Vagina (tissue), 2 donors: ENCODE measurements around the gene KCNK18. TPM values are rescaled to one million over a fixed set of nuclear protein-coding genes. Genes with fewer than 3 reads are reported as not detected.

Experiments used
- DNase-seq, 2 donors: peaks; one replicate each; pipeline ENCODE4 v3.0.0-alpha.2; 2017; ENCODE audit errors: extremely low spot score in 2 of 2
- H3K27ac ChIP-seq: fragments of 200-600 bp; sonication (generic); one replicate; pipeline ENCODE4 v1.5.1; 2019
- H3K27me3 ChIP-seq: fragments of 200-600 bp; sonication (generic); one replicate; pipeline ENCODE4 v1.5.1; 2019
- H3K36me3 ChIP-seq, 2 donors: fragments of 200-600 bp; sonication (generic); one replicate each; pipeline ENCODE4 v1.5.1; 2017 to 2019
- H3K4me1 ChIP-seq: fragments of 200-600 bp; sonication (generic); one replicate; pipeline ENCODE4 v1.5.1; 2019
- H3K4me3 ChIP-seq, 2 donors: fragments of 200-600 bp; sonication (generic); 1 replicate in 1 of 2; 2 replicates in 1 of 2; pipeline ENCODE4 v1.5.1; 2016 to 2019
- H3K9me3 ChIP-seq: fragments of 200-600 bp; sonication (generic); one replicate; pipeline ENCODE4 v1.5.1; 2019
- POLR2A ChIP-seq, 2 donors: fragments of 450-650 bp; IDR thresholded peaks; one replicate each; pipeline ENCODE4 v1.6.1; 2017; ENCODE audit warnings: antibody characterized with exemption in 2 of 2, mild to moderate bottlenecking in 2 of 2, moderate library complexity in 2 of 2
- POLR2AphosphoS5 ChIP-seq, 2 donors: sonication (generic); formaldehyde crosslinking; IDR thresholded peaks; one replicate each; pipeline ENCODE4 v1.9.0; 2017; ENCODE audit warnings: antibody characterized with exemption in 2 of 2, mild to moderate bottlenecking in 2 of 2, low read depth in 1 of 2; ENCODE audit not compliant: insufficient read depth in 1 of 2
- intact Hi-C: fragments of 100-400 bp; cut with DNase I; formaldehyde crosslinking; loops from one replicate; pipeline ENCODE4 v1.15.1; 2023
- microRNA-seq: library from miRNA; unstranded; fragments of <30 nt; microRNA quantifications from one replicate; pipeline ENCODE4, GENCODE V29; 2017; ENCODE audit warnings: borderline number of aligned reads, borderline replicate concordance
- small RNA-seq: library from RNA; depleted of rRNA; stranded (forward); fragments of <200 nt; gene quantifications from one replicate; pipeline ENCODE3, GENCODE V24; 2016
- total RNA-seq: library from RNA; depleted of rRNA; stranded (reverse); fragments of >200 nt; gene quantifications from one replicate; pipeline ENCODE4 v1.2.3, GENCODE V29; 2016
- TF ChIP-seq, protein P1 (sequence below), 3 experiments: fragments of 450-650 bp in 2 of 3; fragments of 200-600 bp in 1 of 3; sonication (generic) in 1 of 3; IDR thresholded peaks; one replicate each; pipeline ENCODE4 v1.5.1; 2017 to 2019; ENCODE audit warnings: antibody characterized with exemption in 3 of 3, mild to moderate bottlenecking in 2 of 3, moderate library complexity in 2 of 3

KCNK18 gene
- total RNA-seq, 1 donor from 2014 or later, result not detected

DNA sequence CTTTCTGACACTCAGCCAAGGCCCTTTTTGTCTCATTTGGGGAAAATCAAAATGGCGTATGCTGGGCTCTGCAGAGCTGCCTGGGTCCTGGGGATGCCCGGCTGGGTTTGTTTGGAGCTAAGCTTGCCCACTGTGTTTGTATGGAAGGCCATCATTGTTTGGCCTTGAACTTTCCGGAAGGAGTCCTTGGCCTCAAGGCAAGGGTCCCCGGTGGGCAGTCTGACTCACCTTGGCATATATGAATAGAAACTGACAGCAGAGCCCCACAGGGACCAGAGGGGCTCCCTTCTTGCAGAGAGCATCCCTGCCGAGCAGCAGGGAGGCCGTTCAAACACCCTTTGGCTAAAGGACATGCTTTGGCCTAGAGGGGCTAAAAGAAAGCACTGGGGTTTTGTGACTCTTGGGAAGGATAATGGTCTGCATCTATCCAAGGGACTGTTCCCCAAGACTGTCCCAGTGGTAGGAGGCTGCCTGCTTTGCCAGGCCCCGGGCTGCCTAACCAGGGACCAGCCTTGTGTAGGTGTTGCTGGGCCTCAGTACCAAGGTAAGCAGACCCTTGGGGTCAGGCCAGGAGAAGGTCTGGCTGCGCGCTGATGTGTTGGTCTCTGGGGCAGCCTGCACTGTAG lies 58.7 kb downstream of the KCNK18 start:
- no peak for TF ChIP-seq POLR2AphosphoS5 (IDR thresholded peaks at IDR 0.05; ENCODE audit: insufficient read depth in 1 of 2, low read depth in 1 of 2)
- H3K4me1 ChIP-seq, result peaks cover 4% of the 10 kb centered on the region
- intact Hi-C loops, result no loop called here
- no peak overlapping the region for H3K4me3 ChIP-seq
- H3K36me3 ChIP-seq, result no peaks in the 10 kb centered on the region
- peak in 1 of 2 donors; percentile 56 for DNase-seq
- H3K27ac ChIP-seq, result no peak overlapping the region
- no peaks in the 10 kb centered on the region for H3K9me3 ChIP-seq
- no peaks in the 10 kb centered on the region for H3K27me3 ChIP-seq

DNA sequence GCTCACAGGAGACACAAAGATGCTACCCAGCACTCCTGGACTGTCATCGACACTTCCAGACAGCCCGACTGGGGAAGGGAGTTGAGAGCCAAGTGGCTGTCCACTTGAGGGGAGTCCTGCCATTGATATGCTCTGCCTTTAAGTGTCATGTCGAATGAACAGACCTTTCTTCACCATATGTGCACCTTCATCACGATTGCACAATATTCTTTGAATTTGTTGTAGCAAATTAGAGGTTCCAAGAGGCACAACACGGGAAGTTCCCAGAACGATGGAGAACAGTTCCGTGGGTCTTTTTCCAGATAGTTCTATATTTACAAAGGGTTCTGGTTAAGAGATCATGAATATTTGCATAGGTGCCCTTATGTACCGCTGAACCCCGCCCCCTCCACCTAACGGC lies 59.6 kb downstream of the KCNK18 start:
- no peak for TF ChIP-seq POLR2AphosphoS5 (IDR thresholded peaks at IDR 0.05; ENCODE audit: insufficient read depth in 1 of 2, low read depth in 1 of 2)
- TF ChIP-seq, protein P1, sequence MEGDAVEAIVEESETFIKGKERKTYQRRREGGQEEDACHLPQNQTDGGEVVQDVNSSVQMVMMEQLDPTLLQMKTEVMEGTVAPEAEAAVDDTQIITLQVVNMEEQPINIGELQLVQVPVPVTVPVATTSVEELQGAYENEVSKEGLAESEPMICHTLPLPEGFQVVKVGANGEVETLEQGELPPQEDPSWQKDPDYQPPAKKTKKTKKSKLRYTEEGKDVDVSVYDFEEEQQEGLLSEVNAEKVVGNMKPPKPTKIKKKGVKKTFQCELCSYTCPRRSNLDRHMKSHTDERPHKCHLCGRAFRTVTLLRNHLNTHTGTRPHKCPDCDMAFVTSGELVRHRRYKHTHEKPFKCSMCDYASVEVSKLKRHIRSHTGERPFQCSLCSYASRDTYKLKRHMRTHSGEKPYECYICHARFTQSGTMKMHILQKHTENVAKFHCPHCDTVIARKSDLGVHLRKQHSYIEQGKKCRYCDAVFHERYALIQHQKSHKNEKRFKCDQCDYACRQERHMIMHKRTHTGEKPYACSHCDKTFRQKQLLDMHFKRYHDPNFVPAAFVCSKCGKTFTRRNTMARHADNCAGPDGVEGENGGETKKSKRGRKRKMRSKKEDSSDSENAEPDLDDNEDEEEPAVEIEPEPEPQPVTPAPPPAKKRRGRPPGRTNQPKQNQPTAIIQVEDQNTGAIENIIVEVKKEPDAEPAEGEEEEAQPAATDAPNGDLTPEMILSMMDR (IDR thresholded peaks at IDR 0.05), result no peak
- TF ChIP-seq POLR2A (IDR thresholded peaks at IDR 0.05), result no peak
- no peaks in the 10 kb centered on the region for H3K9me3 ChIP-seq
- no peak overlapping the region for H3K27ac ChIP-seq
- no peaks in the 10 kb centered on the region for H3K36me3 ChIP-seq
- intact Hi-C loops, result no loop called here
- H3K4me1 ChIP-seq, result no peaks in the 10 kb centered on the region
- no peak overlapping the region for H3K4me3 ChIP-seq
- DNase-seq, result peak in 1 of 2 donors; percentile 25
- H3K27me3 ChIP-seq, result no peaks in the 10 kb centered on the region

DNA sequence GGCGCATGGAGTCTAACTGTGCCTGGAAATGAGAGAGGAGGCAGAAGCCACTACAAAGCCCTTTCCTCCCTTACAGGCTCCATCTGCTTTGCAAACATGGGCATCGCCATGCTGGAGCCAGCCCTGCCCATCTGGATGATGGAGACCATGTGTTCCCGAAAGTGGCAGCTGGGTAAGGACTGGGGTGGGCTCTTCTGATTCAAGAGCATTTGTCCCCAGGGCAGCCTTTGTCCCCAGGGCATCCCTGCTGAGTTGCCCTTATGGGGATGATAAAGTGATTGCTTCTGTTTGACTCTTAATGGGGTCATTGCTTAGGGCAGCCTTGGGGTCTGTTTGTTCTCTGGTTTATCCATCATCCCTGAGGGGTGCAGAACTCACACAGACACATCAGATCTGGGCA lies 60.4 kb downstream of the KCNK18 start:
- no peaks in the 10 kb centered on the region for H3K4me1 ChIP-seq
- H3K27me3 ChIP-seq, result no peaks in the 10 kb centered on the region
- no peaks in the 10 kb centered on the region for H3K9me3 ChIP-seq
- DNase-seq, result peak in 1 of 2 donors; percentile 47
- no peaks in the 10 kb centered on the region for H3K36me3 ChIP-seq
- H3K4me3 ChIP-seq, result no peak overlapping the region
- intact Hi-C loops, result no loop called here
- TF ChIP-seq, protein P1 (IDR thresholded peaks at IDR 0.05), result no peak
- TF ChIP-seq POLR2A (IDR thresholded peaks at IDR 0.05), result no peak
- TF ChIP-seq POLR2AphosphoS5 (IDR thresholded peaks at IDR 0.05; ENCODE audit: insufficient read depth in 1 of 2, low read depth in 1 of 2), result no peak
- no peak overlapping the region for H3K27ac ChIP-seq

DNA sequence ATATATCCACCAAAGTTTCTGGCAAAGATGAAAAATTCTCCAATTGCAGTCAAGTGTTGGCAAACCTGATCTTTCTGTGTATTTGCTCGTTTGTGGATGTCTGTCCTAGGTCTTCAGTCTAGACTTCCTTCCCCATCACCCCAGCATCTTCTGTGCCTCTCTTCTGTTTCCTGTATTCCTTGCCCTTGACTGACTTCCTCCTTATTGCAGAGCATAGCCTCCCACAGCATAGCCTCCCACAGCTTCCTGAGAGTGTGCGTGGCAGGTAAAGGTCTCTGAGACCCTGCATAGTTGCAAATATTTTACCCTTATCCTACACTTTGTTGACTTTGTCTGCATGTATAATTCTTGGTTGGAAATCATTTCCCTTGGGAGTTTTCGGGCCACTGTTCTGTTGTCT lies 62.0 kb downstream of the KCNK18 start:
- Histone ChIP-seq H3K4me1 (no peaks in the 10 kb centered on the region), H3K27me3 (no peaks in the 10 kb centered on the region), H3K9me3 (no peaks in the 10 kb centered on the region), H3K36me3 (no peaks in the 10 kb centered on the region), H3K27ac (peak overlapping the region; percentile 53), H3K4me3 (no peak overlapping the region)
- intact Hi-C loops, result no loop called here
- DNase-seq, result peak in 1 of 2 donors; percentile 42
- no peak for TF ChIP-seq POLR2AphosphoS5 (IDR thresholded peaks at IDR 0.05; ENCODE audit: insufficient read depth in 1 of 2, low read depth in 1 of 2)
- TF ChIP-seq, protein P1 (IDR thresholded peaks at IDR 0.05), result no peak
- TF ChIP-seq POLR2A (IDR thresholded peaks at IDR 0.05), result no peak

Small RNAs within 50 kb of the gene (microRNA-seq; reads per million reads assigned to microRNA genes)
- gene MIR3663, result not detected

Small RNAs within 50 kb of the gene (small RNA-seq; reads per million reads assigned to genes)
- gene MIR3663, result not detected

Other genes starting within 250 kb of the KCNK18 start
- gene SHTN1, start 192.3 kb upstream of the KCNK18 start, total RNA-seq, result 7.4 TPM
- gene VAX1, start 59.2 kb upstream of the KCNK18 start, total RNA-seq, result not detected
- 11.5 TPM for gene SLC18A2, start 43.6 kb downstream of the KCNK18 start, total RNA-seq
- gene PDZD8, start 178.0 kb downstream of the KCNK18 start, total RNA-seq, result 27.0 TPM